Peyer's patch (tissue), 4 donors: ENCODE data around the gene TAX1BP3.

ENCODE experiments used
- CTCF ChIP-seq, 6 experiments: fragments of 450-650 bp in 4 of 6; fragments of 200-600 bp in 2 of 6; sonication (generic) in 1 of 6; IDR thresholded peaks; one replicate each; pipeline ENCODE4 v1.5.1; 2017 to 2019; ENCODE audit warnings: antibody characterized with exemption in 6 of 6, mild to moderate bottlenecking in 3 of 6, moderate library complexity in 1 of 6
- POLR2A ChIP-seq, 2 donors: fragments of 450-650 bp; IDR thresholded peaks; one replicate each; pipeline ENCODE4 v1.5.1; 2017; ENCODE audit warnings: antibody characterized with exemption in 2 of 2, mild to moderate bottlenecking in 2 of 2, moderate library complexity in 2 of 2

DNA sequence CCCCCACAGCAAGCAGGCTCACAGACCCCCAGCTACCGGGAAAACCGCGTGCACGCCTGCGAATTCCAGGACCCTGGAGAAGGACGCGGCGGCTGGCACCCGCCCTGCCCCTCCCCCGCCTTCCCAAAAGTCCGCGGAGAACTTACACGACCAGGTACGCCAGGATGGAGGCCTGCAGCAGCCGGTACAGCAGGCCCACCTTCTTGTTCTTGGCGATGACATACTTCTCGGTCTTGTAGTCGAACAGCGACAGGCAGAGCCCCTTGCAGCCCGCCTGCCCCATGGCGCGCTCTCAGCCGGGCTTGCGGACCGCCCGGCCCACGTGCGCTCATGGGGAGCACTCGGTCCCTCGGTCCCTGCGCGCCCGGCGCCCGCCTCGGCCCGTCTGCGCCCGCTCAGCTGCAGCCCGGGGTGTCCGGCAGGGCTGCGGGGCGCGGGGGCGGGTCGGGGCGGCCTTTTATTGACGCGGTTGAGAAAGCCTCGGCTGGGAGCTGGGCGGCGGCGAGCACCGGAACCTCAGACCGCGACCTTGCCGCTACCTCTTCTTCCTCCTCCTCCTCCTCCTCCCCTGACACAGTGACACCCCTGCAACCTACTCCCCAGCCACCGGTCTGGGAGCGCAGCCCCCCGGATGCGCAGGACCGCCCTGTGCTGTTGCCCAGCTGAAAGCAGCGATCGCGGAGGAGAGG lies 27.5 kb upstream of the TAX1BP3 start, which contains the start of gene P2RX5:
- TF ChIP-seq CTCF (IDR thresholded peaks at IDR 0.05) (no peak), POLR2A (IDR thresholded peaks at IDR 0.05) (no peak)
